ENCODE measurements around the gene TOM1. TPM values are rescaled to one million over a fixed set of nuclear protein-coding genes. Genes with fewer than 3 reads are reported as not detected.

The TOM1 gene
- total RNA-seq, 4 donors from 2014 or later = 56.3 to 183 (median 104) TPM

GRCh38 chr22:35329114-35329847, 29.6 kb downstream of the TOM1 start:
- peaks cover 0 to 62% (median 19%) of the 10 kb centered on the region in 4 donors for H3K36me3 ChIP-seq

GRCh38 chr22:35330258-35330861, 30.7 kb downstream of the TOM1 start:
- Histone ChIP-seq H3K27me3 (no peaks in the 10 kb centered on the region), H3K4me1 (peaks cover 0 to 14% (median 6%) of the 10 kb centered on the region in 4 donors), H3K4me3 (no peak overlapping the region), H3K9me3 (no peaks in the 10 kb centered on the region), H3K27ac (peak overlapping the region; percentile 71 to 84 (median 76)), H3K36me3 (peaks cover 0 to 57% (median 20%) of the 10 kb centered on the region in 4 donors)
- in situ Hi-C loops (cut with MboI; ENCODE audit: low pct_ligation_motif_present in 1 of 4, low pct_unique_long_range_greater_than_20kb in 1 of 4, low sequenced_read_pairs in 3 of 4) (no loop called here), intact Hi-C loops (cut with DNase I; ENCODE audit: low total_unique reads) (no loop called here)
- 52% methylated on average over 16 of the region's 16 CpGs; no CpG with 5 or more reads in 1 of the 2 donors for WGBS, 2 donors (ENCODE audit: low coverage in 1 of 2)
- peak; percentile 80 for DNase-seq
- TF ChIP-seq POLR2A (IDR thresholded peaks at IDR 0.05) (no peak), EP300 (IDR thresholded peaks at IDR 0.05; ENCODE audit: low read depth) (peak; percentile 81), POLR2AphosphoS5 (IDR thresholded peaks at IDR 0.05) (peak; percentile 86 to 94 (median 87))

More at GRCh38 chr22:35329114-35329847, 29.6 kb downstream of the TOM1 start:
- Histone ChIP-seq H3K27me3 (no peaks in the 10 kb centered on the region), H3K9me3 (no peaks in the 10 kb centered on the region), H3K4me3 (no peak overlapping the region), H3K4me1 (peaks cover 0 to 14% (median 6%) of the 10 kb centered on the region in 4 donors), H3K27ac (peak overlapping the region; percentile 71 to 84 (median 76))
- intact Hi-C loops (cut with DNase I; ENCODE audit: low total_unique reads) = no loop called here
- in situ Hi-C loops (cut with MboI; ENCODE audit: low pct_ligation_motif_present in 1 of 4, low pct_unique_long_range_greater_than_20kb in 1 of 4, low sequenced_read_pairs in 3 of 4) = no loop called here
- TF ChIP-seq EP300 (IDR thresholded peaks at IDR 0.05; ENCODE audit: low read depth) = no peak
- TF ChIP-seq POLR2A (IDR thresholded peaks at IDR 0.05) = no peak
- no peak for TF ChIP-seq POLR2AphosphoS5 (IDR thresholded peaks at IDR 0.05)
- TF ChIP-seq, protein P1, sequence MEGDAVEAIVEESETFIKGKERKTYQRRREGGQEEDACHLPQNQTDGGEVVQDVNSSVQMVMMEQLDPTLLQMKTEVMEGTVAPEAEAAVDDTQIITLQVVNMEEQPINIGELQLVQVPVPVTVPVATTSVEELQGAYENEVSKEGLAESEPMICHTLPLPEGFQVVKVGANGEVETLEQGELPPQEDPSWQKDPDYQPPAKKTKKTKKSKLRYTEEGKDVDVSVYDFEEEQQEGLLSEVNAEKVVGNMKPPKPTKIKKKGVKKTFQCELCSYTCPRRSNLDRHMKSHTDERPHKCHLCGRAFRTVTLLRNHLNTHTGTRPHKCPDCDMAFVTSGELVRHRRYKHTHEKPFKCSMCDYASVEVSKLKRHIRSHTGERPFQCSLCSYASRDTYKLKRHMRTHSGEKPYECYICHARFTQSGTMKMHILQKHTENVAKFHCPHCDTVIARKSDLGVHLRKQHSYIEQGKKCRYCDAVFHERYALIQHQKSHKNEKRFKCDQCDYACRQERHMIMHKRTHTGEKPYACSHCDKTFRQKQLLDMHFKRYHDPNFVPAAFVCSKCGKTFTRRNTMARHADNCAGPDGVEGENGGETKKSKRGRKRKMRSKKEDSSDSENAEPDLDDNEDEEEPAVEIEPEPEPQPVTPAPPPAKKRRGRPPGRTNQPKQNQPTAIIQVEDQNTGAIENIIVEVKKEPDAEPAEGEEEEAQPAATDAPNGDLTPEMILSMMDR (IDR thresholded peaks at IDR 0.05) = no peak
- 70 to 75% methylated on average over 10 to 12 of the region's 12 CpGs for WGBS, 2 donors (ENCODE audit: low coverage in 1 of 2)
- DNase-seq = no peak

GRCh38 chr22:35332278-35332677, 32.6 kb downstream of the TOM1 start:
- in situ Hi-C loops (cut with MboI; ENCODE audit: low pct_ligation_motif_present in 1 of 4, low pct_unique_long_range_greater_than_20kb in 1 of 4, low sequenced_read_pairs in 3 of 4) = no loop called here
- WGBS, 2 donors (ENCODE audit: low coverage in 1 of 2) = 83 to 96% methylated on average over 3 to 6 of the region's 6 CpGs
- H3K4me1 ChIP-seq = peaks cover 0 to 14% (median 6%) of the 10 kb centered on the region in 4 donors

GRCh38 chr22:35333220-35333619, 33.5 kb downstream of the TOM1 start:
- in situ Hi-C loops (cut with MboI; ENCODE audit: low pct_ligation_motif_present in 1 of 4, low pct_unique_long_range_greater_than_20kb in 1 of 4, low sequenced_read_pairs in 3 of 4) = no loop called here
- no peak for DNase-seq
- H3K27me3 ChIP-seq = no peaks in the 10 kb centered on the region
- peaks cover 0 to 14% (median 6%) of the 10 kb centered on the region in 4 donors for H3K4me1 ChIP-seq
- TF ChIP-seq POLR2A (IDR thresholded peaks at IDR 0.05) (no peak), EP300 (IDR thresholded peaks at IDR 0.05; ENCODE audit: low read depth) (no peak), POLR2AphosphoS5 (IDR thresholded peaks at IDR 0.05) (no peak)
- TF ChIP-seq, protein P1 (IDR thresholded peaks at IDR 0.05) = no peak
- H3K36me3 ChIP-seq = peaks cover 0 to 44% (median 19%) of the 10 kb centered on the region in 4 donors
- intact Hi-C loops (cut with DNase I; ENCODE audit: low total_unique reads) = no loop called here
- H3K27ac ChIP-seq = no peak overlapping the region
- no peaks in the 10 kb centered on the region for H3K9me3 ChIP-seq
- H3K4me3 ChIP-seq = no peak overlapping the region
- 92% methylated on average over 7 of the region's 7 CpGs; no CpG with 5 or more reads in 1 of the 2 donors for WGBS, 2 donors (ENCODE audit: low coverage in 1 of 2)

More at GRCh38 chr22:35332278-35332677, 32.6 kb downstream of the TOM1 start:
- TF ChIP-seq POLR2A (IDR thresholded peaks at IDR 0.05) (no peak), POLR2AphosphoS5 (IDR thresholded peaks at IDR 0.05) (no peak), EP300 (IDR thresholded peaks at IDR 0.05; ENCODE audit: low read depth) (no peak)
- TF ChIP-seq, protein P1 (IDR thresholded peaks at IDR 0.05) = no peak
- Histone ChIP-seq H3K9me3 (no peaks in the 10 kb centered on the region), H3K36me3 (peaks cover 0 to 43% (median 20%) of the 10 kb centered on the region in 4 donors), H3K27ac (no peak overlapping the region), H3K27me3 (no peaks in the 10 kb centered on the region), H3K4me3 (no peak overlapping the region)
- intact Hi-C loops (cut with DNase I; ENCODE audit: low total_unique reads) = no loop called here
- no peak for DNase-seq

Data from transverse colon (tissue), 4 donors.